Measurements from ENCODE around the gene PNKP.

PNKP gene

DNA sequence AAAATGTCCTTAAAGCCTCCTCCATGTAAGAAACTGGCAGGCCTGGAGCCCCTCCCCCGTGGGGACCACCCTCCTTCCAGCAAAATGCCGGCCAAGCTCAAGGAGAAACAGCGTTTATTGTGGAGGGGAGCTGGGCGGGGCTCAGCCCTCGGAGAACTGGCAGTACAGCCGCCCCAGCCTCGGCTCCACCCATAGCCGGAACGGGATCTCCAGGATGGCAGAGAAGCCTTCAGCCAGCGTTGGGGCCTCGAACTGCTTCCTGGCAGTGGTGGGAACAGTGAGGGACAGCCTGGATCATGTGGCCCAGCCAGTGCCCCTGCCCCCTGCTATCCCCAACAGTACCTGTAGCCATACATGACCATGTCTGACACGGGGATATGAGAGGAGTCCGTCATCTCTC, 6.3 kb downstream of the PNKP start:
- Histone ChIP-seq H3K27me3 (ENCODE audit: insufficient read depth, low read length, poor library complexity, severe bottlenecking) (no peaks in the 10 kb centered on the region), H3K79me2 (ENCODE audit: insufficient read depth, low read length) (peaks cover 30% of the 10 kb centered on the region), H3K9me3 (ENCODE audit: insufficient read depth, low read depth, low read length) (no peaks in the 10 kb centered on the region), H3K4me2 (ENCODE audit: low read depth, low read length, poor library complexity, severe bottlenecking) (no peak overlapping the region), H3K4me1 (ENCODE audit: insufficient read depth, low read length, poor library complexity, severe bottlenecking) (peaks cover 12% of the 10 kb centered on the region), H3K9ac (ENCODE audit: low read depth, low read length, poor library complexity, severe bottlenecking) (no peak overlapping the region), H2AFZ (ENCODE audit: low read length) (no peak overlapping the region), H3K4me3 (ENCODE audit: low read length, poor library complexity, severe bottlenecking) (no peak overlapping the region), H3F3A (ENCODE audit: low read depth) (no peaks in the 10 kb centered on the region), H3K9me2 (replicated peaks; ENCODE audit: low read depth, low read length) (no peaks in the 10 kb centered on the region), H4K20me1 (ENCODE audit: insufficient read depth, low read length, poor library complexity, severe bottlenecking) (peaks cover 55% of the 10 kb centered on the region), H3K36me3 (ENCODE audit: insufficient read depth, low read length) (peaks cover 58% of the 10 kb centered on the region; the same call in 1 of the 2 replicates)
- no peak for TF ChIP-seq EZH2phosphoT487 (IDR thresholded peaks at IDR 0.05; ENCODE audit: borderline replicate concordance)

DNA sequence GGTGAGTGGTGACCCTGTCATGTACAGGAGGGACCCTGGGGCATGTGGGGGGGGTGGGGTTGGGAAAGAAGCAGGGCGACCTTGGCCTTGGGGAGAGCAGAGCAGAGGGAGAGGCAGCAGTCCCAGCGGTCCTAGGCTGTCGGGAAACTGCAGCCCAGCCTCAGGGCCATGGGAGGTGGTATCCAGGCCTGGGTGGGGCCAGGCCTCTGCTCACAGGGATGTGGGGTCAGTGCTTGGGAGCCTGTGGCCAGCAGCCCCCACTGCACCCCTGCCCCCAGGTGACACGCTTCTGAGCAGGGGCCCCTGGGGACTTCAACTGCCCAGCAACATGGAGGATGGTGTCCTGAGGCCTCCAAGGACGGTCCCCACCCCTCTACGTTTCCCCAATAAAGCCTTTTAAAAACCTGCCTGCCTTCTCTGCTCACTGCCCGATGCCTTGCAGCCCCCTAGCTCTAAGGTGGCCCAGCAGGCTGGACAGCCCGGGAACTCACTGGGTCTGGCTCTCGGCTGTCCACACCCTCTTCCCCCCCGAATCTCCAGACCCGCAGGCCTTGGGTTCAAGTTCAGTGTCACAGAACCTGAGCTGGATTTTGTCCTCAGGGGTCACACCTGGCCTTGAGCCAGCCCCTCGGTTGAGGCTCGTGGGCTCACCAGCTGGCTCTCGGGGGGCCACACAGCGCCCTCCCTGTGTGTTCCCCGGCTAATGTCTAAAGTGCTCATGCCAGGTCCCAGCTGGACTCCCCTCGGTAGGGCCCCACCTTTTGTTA, 6.9 kb downstream of the PNKP start:
- Histone ChIP-seq H2AFZ (ENCODE audit: low read length) (no peak overlapping the region), H3K79me2 (ENCODE audit: insufficient read depth, low read length) (peaks cover 24% of the 10 kb centered on the region), H3K9me3 (ENCODE audit: insufficient read depth, low read depth, low read length) (no peaks in the 10 kb centered on the region), H3K27me3 (ENCODE audit: insufficient read depth, low read length, poor library complexity, severe bottlenecking) (no peaks in the 10 kb centered on the region), H3K4me1 (ENCODE audit: insufficient read depth, low read length, poor library complexity, severe bottlenecking) (peaks cover 7% of the 10 kb centered on the region), H3K36me3 (ENCODE audit: insufficient read depth, low read length) (peaks cover 64% of the 10 kb centered on the region; the same call in 1 of the 2 replicates), H3F3A (ENCODE audit: low read depth) (no peaks in the 10 kb centered on the region), H3K4me3 (ENCODE audit: low read length, poor library complexity, severe bottlenecking) (no peak overlapping the region), H4K20me1 (ENCODE audit: insufficient read depth, low read length, poor library complexity, severe bottlenecking) (peaks cover 53% of the 10 kb centered on the region), H3K4me2 (ENCODE audit: low read depth, low read length, poor library complexity, severe bottlenecking) (no peak overlapping the region), H3K9ac (ENCODE audit: low read depth, low read length, poor library complexity, severe bottlenecking) (no peak overlapping the region), H3K9me2 (replicated peaks; ENCODE audit: low read depth, low read length) (no peaks in the 10 kb centered on the region)
- no peak for TF ChIP-seq EZH2phosphoT487 (IDR thresholded peaks at IDR 0.05; ENCODE audit: borderline replicate concordance)
- TF ChIP-seq, protein P1, sequence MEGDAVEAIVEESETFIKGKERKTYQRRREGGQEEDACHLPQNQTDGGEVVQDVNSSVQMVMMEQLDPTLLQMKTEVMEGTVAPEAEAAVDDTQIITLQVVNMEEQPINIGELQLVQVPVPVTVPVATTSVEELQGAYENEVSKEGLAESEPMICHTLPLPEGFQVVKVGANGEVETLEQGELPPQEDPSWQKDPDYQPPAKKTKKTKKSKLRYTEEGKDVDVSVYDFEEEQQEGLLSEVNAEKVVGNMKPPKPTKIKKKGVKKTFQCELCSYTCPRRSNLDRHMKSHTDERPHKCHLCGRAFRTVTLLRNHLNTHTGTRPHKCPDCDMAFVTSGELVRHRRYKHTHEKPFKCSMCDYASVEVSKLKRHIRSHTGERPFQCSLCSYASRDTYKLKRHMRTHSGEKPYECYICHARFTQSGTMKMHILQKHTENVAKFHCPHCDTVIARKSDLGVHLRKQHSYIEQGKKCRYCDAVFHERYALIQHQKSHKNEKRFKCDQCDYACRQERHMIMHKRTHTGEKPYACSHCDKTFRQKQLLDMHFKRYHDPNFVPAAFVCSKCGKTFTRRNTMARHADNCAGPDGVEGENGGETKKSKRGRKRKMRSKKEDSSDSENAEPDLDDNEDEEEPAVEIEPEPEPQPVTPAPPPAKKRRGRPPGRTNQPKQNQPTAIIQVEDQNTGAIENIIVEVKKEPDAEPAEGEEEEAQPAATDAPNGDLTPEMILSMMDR (conservative IDR thresholded peaks at IDR 0.05; ENCODE audit: low read length), result no peak

DNA sequence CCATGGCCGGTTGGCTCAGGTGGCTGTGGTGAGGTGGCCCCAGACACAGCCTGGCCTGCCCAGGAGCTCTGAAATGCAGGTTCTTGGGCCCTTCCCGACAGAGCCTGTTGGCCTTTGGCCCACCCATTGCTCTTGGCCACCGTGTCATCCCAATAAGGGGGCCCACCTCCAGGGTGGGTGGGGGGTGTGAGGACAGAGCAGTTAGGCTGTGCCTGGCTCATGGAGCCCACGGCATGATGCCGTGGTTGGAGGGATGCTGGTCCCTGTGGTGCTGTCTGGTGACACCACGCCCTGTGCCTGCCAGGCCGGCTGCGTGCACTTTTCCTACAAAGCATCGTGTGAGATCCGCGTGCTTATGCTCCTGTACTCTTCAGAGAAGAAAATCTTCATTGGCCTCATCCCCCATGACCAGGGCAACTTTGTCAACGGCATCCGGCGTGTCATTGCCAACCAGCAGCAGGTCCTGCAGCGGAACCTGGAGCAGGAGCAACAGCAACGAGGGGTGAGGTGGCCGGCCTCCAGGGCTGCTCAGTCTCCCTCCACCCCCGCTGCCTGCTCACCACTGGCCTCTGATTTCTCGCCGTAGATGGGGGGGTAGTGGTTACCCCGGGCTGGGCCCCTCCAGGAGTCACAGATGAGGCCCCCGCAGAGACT, 7.6 kb downstream of the PNKP start:
- Histone ChIP-seq H3K36me3 (ENCODE audit: insufficient read depth, low read length) (peaks cover 67% of the 10 kb centered on the region; the same call in 1 of the 2 replicates), H3K4me1 (ENCODE audit: insufficient read depth, low read length, poor library complexity, severe bottlenecking) (peaks cover 1% of the 10 kb centered on the region)

More for the DNA sequence above, 7.6 kb downstream of the PNKP start:
- Histone ChIP-seq H3K4me3 (ENCODE audit: low read length, poor library complexity, severe bottlenecking) (no peak overlapping the region), H3K27me3 (ENCODE audit: insufficient read depth, low read length, poor library complexity, severe bottlenecking) (no peaks in the 10 kb centered on the region), H3K9me3 (ENCODE audit: insufficient read depth, low read depth, low read length) (no peaks in the 10 kb centered on the region), H3K9ac (ENCODE audit: low read depth, low read length, poor library complexity, severe bottlenecking) (no peak overlapping the region), H2AFZ (ENCODE audit: low read length) (no peak overlapping the region), H4K20me1 (ENCODE audit: insufficient read depth, low read length, poor library complexity, severe bottlenecking) (peaks cover 55% of the 10 kb centered on the region), H3K9me2 (replicated peaks; ENCODE audit: low read depth, low read length) (no peaks in the 10 kb centered on the region), H3K79me2 (ENCODE audit: insufficient read depth, low read length) (peaks cover 23% of the 10 kb centered on the region), H3F3A (ENCODE audit: low read depth) (no peaks in the 10 kb centered on the region), H3K4me2 (ENCODE audit: low read depth, low read length, poor library complexity, severe bottlenecking) (no peak overlapping the region)
- TF ChIP-seq, protein P1 (conservative IDR thresholded peaks at IDR 0.05; ENCODE audit: low read length), result no peak
- TF ChIP-seq EZH2phosphoT487 (IDR thresholded peaks at IDR 0.05; ENCODE audit: borderline replicate concordance), result no peak
